Astrocyte (in vitro differentiated cells and primary cell): Measurements from ENCODE around the gene GMPPA. TPM values are rescaled to one million over a fixed set of nuclear protein-coding genes. Genes with fewer than 3 reads are reported as not detected.

Source experiments
- DNase-seq: peaks from one replicate; pipeline ENCODE4 v3.0.0-alpha.2; 2010; ENCODE audit warnings: low read depth
- FAIRE-seq: peaks from 2 replicates; lab custom pipeline; 2011; peaks lifted over from hg19 to GRCh38; lab: Jason Lieb, UNC
- H2AFZ ChIP-seq: 2 replicates; pipeline ENCODE4 v1.6.0; 2012; ENCODE audit warnings: low read depth, low read length, inconsistent platforms
- H3K27ac ChIP-seq: 2 replicates; pipeline ENCODE4 v1.5.1; 2011; ENCODE audit warnings: low read depth, low read length, inconsistent platforms
- H3K27me3 ChIP-seq: 2 replicates; pipeline ENCODE4 v1.6.0; 2011; ENCODE audit warnings: low read length, inconsistent platforms; ENCODE audit not compliant: insufficient read depth
- H3K36me3 ChIP-seq: 2 replicates; pipeline ENCODE4 v1.5.1; 2011; ENCODE audit warnings: low read length, inconsistent platforms; ENCODE audit not compliant: insufficient read depth
- H3K4me1 ChIP-seq: 2 replicates; pipeline ENCODE4 v1.5.1; 2011; ENCODE audit warnings: low read length, inconsistent platforms; ENCODE audit not compliant: insufficient read depth
- H3K4me2 ChIP-seq: 2 replicates; pipeline ENCODE4 v1.6.0; 2012; ENCODE audit warnings: low read length, inconsistent platforms
- H3K4me3 ChIP-seq: 2 replicates; pipeline ENCODE4 v1.5.1; 2011; ENCODE audit warnings: low read depth, mild to moderate bottlenecking, low read length, inconsistent platforms; ENCODE audit not compliant: insufficient read depth
- H3K79me2 ChIP-seq: 2 replicates; pipeline ENCODE4 v1.6.0; 2012; ENCODE audit warnings: mild to moderate bottlenecking, low read length, inconsistent platforms; ENCODE audit not compliant: insufficient read depth
- H3K9ac ChIP-seq: 2 replicates; pipeline ENCODE4 v1.6.0; 2012; ENCODE audit warnings: mild to moderate bottlenecking, low read length, inconsistent platforms
- H3K9me3 ChIP-seq: 2 replicates; pipeline ENCODE4 v1.5.1; 2012; ENCODE audit warnings: low read depth, mild to moderate bottlenecking, low read length, inconsistent platforms; ENCODE audit not compliant: insufficient read depth
- H4K20me1 ChIP-seq: 2 replicates; pipeline ENCODE4 v1.6.0; 2012; ENCODE audit warnings: low read length, inconsistent platforms; ENCODE audit not compliant: insufficient read depth
- H3K27ac Mint-ChIP-seq: one replicate; pipeline ENCODE4 v1.8.0; 2021; ENCODE audit warnings: mild to moderate bottlenecking, mixed read lengths; ENCODE audit not compliant: unreplicated experiment
- H3K27me3 Mint-ChIP-seq: one replicate; pipeline ENCODE4 v1.8.0; 2021; ENCODE audit warnings: low read depth, mixed read lengths; ENCODE audit not compliant: unreplicated experiment
- H3K36me3 Mint-ChIP-seq: one replicate; pipeline ENCODE4 v1.8.0; 2021; ENCODE audit warnings: low read depth, mixed read lengths; ENCODE audit not compliant: unreplicated experiment
- H3K4me1 Mint-ChIP-seq: one replicate; pipeline ENCODE4 v1.8.0; 2021; ENCODE audit warnings: low read depth, mixed read lengths; ENCODE audit not compliant: unreplicated experiment
- H3K4me3 Mint-ChIP-seq: one replicate; pipeline ENCODE4 v1.8.0; 2021; ENCODE audit warnings: mild to moderate bottlenecking, moderate library complexity, mixed read lengths; ENCODE audit not compliant: unreplicated experiment
- H3K9me3 Mint-ChIP-seq: one replicate; pipeline ENCODE4 v1.8.0; 2021; ENCODE audit warnings: mild to moderate bottlenecking, mixed read lengths; ENCODE audit not compliant: unreplicated experiment
- EZH2 ChIP-seq: IDR thresholded peaks from 2 replicates; pipeline ENCODE4 v1.6.1; 2012; ENCODE audit warnings: mild to moderate bottlenecking, low read length, inconsistent platforms; ENCODE audit not compliant: insufficient read depth
- total RNA-seq: library from RNA; stranded (reverse); gene quantifications from 2 replicates; pipeline ENCODE4 v1.2.1, GENCODE V29; 2021
- TF ChIP-seq, protein P1 (sequence below): IDR thresholded peaks from 2 replicates; pipeline ENCODE4 v1.5.1; 2011; ENCODE audit warnings: low read depth, mild to moderate bottlenecking, inconsistent platforms, low read length, moderate library complexity; ENCODE audit not compliant: insufficient read depth

GMPPA gene
- total RNA-seq, 1 donor from 2014 or later: 49.5 TPM

DNA sequence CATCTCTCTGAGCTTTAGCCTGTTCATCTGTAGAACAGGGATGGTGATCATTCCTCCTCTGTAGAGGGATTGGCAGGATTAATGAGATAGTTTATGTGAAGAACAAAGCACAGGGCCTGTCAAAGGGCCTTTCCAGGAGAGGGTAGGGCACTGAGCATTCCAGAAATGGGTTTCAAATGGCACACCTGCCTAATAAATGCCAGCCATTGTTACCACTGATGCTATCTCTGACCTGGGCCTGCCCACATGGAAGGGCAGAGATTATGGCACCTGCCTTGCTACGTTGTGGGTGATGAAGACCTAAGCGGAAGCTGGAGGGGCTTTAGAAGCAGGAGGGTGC is 31.0 kb upstream of the GMPPA start:
- TF ChIP-seq, protein P1, sequence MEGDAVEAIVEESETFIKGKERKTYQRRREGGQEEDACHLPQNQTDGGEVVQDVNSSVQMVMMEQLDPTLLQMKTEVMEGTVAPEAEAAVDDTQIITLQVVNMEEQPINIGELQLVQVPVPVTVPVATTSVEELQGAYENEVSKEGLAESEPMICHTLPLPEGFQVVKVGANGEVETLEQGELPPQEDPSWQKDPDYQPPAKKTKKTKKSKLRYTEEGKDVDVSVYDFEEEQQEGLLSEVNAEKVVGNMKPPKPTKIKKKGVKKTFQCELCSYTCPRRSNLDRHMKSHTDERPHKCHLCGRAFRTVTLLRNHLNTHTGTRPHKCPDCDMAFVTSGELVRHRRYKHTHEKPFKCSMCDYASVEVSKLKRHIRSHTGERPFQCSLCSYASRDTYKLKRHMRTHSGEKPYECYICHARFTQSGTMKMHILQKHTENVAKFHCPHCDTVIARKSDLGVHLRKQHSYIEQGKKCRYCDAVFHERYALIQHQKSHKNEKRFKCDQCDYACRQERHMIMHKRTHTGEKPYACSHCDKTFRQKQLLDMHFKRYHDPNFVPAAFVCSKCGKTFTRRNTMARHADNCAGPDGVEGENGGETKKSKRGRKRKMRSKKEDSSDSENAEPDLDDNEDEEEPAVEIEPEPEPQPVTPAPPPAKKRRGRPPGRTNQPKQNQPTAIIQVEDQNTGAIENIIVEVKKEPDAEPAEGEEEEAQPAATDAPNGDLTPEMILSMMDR: no peak
- no peak for TF ChIP-seq EZH2
- Mint-ChIP-seq H3K27ac (no peak overlapping the region), H3K4me1 (peaks cover 12% of the 10 kb centered on the region), H3K36me3 (peaks cover 29% of the 10 kb centered on the region), H3K9me3 (no peaks in the 10 kb centered on the region), H3K4me3 (no peak overlapping the region), H3K27me3 (peaks cover 5% of the 10 kb centered on the region)
- H3K4me2 ChIP-seq: no peak overlapping the region
- H3K27me3 ChIP-seq: no peaks in the 10 kb centered on the region
- no peaks in the 10 kb centered on the region for H3K79me2 ChIP-seq
- H3K36me3 ChIP-seq: peaks cover 11% of the 10 kb centered on the region
- no peak overlapping the region for H2AFZ ChIP-seq
- peaks cover 14% of the 10 kb centered on the region for H3K4me1 ChIP-seq
- H4K20me1 ChIP-seq: no peaks in the 10 kb centered on the region
- DNase-seq (no peak), FAIRE-seq (no peak)
- H3K27ac ChIP-seq: no peak overlapping the region
- no peak overlapping the region for H3K9ac ChIP-seq
- no peaks in the 10 kb centered on the region for H3K9me3 ChIP-seq
- H3K4me3 ChIP-seq: no peak overlapping the region

DNA sequence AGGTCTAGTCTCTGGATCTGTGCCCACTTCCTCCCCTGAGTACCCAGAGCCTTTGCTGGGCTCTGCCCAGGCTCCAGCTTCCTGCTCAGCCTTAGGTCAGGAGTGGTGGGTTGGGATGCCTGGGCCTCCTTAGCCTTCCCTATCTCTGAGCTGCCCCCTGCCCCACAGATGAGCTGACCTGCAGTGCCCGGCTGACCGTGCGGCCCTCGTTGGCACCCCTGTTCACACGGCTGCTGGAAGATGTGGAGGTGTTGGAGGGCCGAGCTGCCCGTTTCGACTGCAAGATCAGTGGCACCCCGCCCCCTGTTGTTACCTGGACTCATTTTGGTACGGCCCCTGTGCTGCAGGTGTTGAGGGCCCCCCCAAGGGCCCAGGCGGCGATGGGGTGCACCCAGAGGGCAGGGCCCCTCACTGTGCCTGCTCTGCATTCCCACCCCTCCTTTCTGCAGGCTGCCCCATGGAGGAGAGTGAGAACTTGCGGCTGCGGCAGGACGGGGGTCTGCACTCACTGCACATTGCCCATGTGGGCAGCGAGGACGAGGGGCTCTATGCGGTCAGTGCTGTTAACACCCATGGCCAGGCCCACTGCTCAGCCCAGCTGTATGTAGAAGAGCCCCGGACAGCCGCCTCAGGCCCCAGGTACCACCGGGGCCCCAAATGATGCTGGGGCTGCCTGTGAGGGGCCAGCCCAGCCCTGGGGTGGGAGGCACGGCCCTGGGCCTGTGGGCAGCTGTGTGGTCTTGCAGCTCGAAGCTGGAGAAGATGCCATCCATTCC is 30.1 kb upstream of the GMPPA start:
- no peak overlapping the region for H3K27ac Mint-ChIP-seq
- H3K4me1 ChIP-seq: peaks cover 14% of the 10 kb centered on the region
- no peaks in the 10 kb centered on the region for H3K27me3 ChIP-seq
- DNase-seq (no peak), FAIRE-seq (no peak)
- H3K4me3 ChIP-seq: no peak overlapping the region
- no peak for TF ChIP-seq EZH2
- TF ChIP-seq, protein P1: no peak
- H4K20me1 ChIP-seq: no peaks in the 10 kb centered on the region
- H3K36me3 ChIP-seq: peaks cover 7% of the 10 kb centered on the region
- no peaks in the 10 kb centered on the region for H3K9me3 ChIP-seq
- peak overlapping the region; percentile 13 for H3K27ac ChIP-seq
- no peak overlapping the region for H2AFZ ChIP-seq
- H3K36me3 Mint-ChIP-seq: peaks cover 29% of the 10 kb centered on the region
- H3K4me3 Mint-ChIP-seq: no peak overlapping the region
- H3K9me3 Mint-ChIP-seq: no peaks in the 10 kb centered on the region
- peaks cover 5% of the 10 kb centered on the region for H3K27me3 Mint-ChIP-seq
- no peak overlapping the region for H3K4me2 ChIP-seq
- peak overlapping the region; percentile 24 for H3K9ac ChIP-seq
- H3K79me2 ChIP-seq: no peaks in the 10 kb centered on the region
- peaks cover 12% of the 10 kb centered on the region for H3K4me1 Mint-ChIP-seq

DNA sequence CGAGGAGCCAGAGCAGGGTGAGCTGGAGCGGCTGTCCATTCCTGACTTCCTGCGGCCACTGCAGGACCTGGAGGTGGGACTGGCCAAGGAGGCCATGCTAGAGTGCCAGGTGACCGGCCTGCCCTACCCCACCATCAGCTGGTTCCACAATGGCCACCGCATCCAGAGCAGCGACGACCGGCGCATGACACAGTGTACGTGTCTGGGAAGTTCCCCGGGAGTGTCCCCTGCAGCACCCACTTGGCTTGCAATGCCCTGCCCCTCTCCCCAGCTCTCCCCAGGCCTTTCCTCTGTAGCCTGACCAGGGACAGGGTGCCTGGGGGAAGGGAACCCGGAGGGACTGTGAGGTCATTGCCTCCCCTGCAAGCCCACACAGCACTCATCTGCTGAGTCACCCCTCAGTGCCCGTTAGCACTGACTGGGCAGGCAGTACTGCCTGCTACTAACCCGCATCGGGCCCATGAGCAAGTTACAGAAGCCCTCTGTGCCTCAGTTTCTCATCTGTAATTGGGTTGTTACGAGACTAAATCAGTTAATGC is 29.4 kb upstream of the GMPPA start:
- FAIRE-seq: no peak
- Histone ChIP-seq H3K36me3 (peaks cover 8% of the 10 kb centered on the region), H3K9me3 (no peaks in the 10 kb centered on the region), H3K4me2 (no peak overlapping the region), H3K27ac (peak overlapping the region; percentile 13), H3K4me1 (peaks cover 14% of the 10 kb centered on the region), H3K27me3 (no peaks in the 10 kb centered on the region), H3K9ac (peak overlapping the region; percentile 24), H3K79me2 (no peaks in the 10 kb centered on the region), H2AFZ (no peak overlapping the region), H4K20me1 (no peaks in the 10 kb centered on the region), H3K4me3 (no peak overlapping the region)
- H3K9me3 Mint-ChIP-seq: no peaks in the 10 kb centered on the region
- H3K4me3 Mint-ChIP-seq: peak overlapping the region; percentile 34
- no peak overlapping the region for H3K27ac Mint-ChIP-seq
- TF ChIP-seq EZH2: no peak
- TF ChIP-seq, protein P1: no peak
- peak; percentile 72 for DNase-seq
- H3K36me3 Mint-ChIP-seq: peaks cover 29% of the 10 kb centered on the region
- H3K27me3 Mint-ChIP-seq: peaks cover 7% of the 10 kb centered on the region
- peaks cover 12% of the 10 kb centered on the region for H3K4me1 Mint-ChIP-seq
